ENCODE measurements around the gene MGAT4A.
"Not testable (repeated sequence)": the region's sequence is repeated elsewhere in the genome, so short reads cannot be mapped to it uniquely, and the experiment has no call there.

The MGAT4A gene

GRCh38 chr2:98701230-98701629, 29.7 kb downstream of the MGAT4A start:
- DNase-seq: no peak

GRCh38 chr2:98698896-98699295, 32.0 kb downstream of the MGAT4A start:
- no peak for DNase-seq

- no peak for DNase-seq
These were observed 33.1 kb downstream of the MGAT4A start for GRCh38 chr2:98697651-98698337.

GRCh38 chr2:98696200-98696599, 34.7 kb downstream of the MGAT4A start:
- no peak for DNase-seq

GRCh38 chr2:98695255-98695654, 35.7 kb downstream of the MGAT4A start:
- DNase-seq: no peak

GRCh38 chr2:98693477-98693876, 37.5 kb downstream of the MGAT4A start:
- no peak for DNase-seq

GRCh38 chr2:98692090-98693054, 38.6 kb downstream of the MGAT4A start:
- no peak for DNase-seq

GRCh38 chr2:98691303-98691702, 39.6 kb downstream of the MGAT4A start:
- DNase-seq: no peak

- DNase-seq: no peak
These were observed 44.7 kb downstream of the MGAT4A start for GRCh38 chr2:98685930-98686887.

- DNase-seq: no peak
These were observed 47.2 kb downstream of the MGAT4A start for GRCh38 chr2:98683728-98684127.

- no peak for DNase-seq
These were observed 54.2 kb downstream of the MGAT4A start for GRCh38 chr2:98676742-98677141.

- DNase-seq: no peak
These were observed 56.5 kb downstream of the MGAT4A start for GRCh38 chr2:98674233-98674964.

- no peak for DNase-seq
These were observed 61.3 kb downstream of the MGAT4A start for GRCh38 chr2:98669675-98670074.

GRCh38 chr2:98665677-98666076, 65.3 kb downstream of the MGAT4A start:
- DNase-seq: no peak

GRCh38 chr2:98664323-98664722, 66.6 kb downstream of the MGAT4A start:
- no peak for DNase-seq

- DNase-seq: no peak
These were observed 67.3 kb downstream of the MGAT4A start for GRCh38 chr2:98663511-98664090.

GRCh38 chr2:98659491-98659840, 71.5 kb downstream of the MGAT4A start:
- not testable (repeated sequence) for DNase-seq

GRCh38 chr2:98658816-98659490, 72.0 kb downstream of the MGAT4A start:
- DNase-seq: no peak

GRCh38 chr2:98656800-98657199, 74.1 kb downstream of the MGAT4A start:
- DNase-seq: no peak

- no peak for DNase-seq
These were observed 76.0 kb downstream of the MGAT4A start for GRCh38 chr2:98654699-98655495.
